Endodermal cell (in vitro differentiated cells): ENCODE data around the gene BRF1. TPM values are rescaled to one million over a fixed set of nuclear protein-coding genes. Genes with fewer than 3 reads are reported as not detected.
A peak's percentile ranks its signal among the peaks of the same experiment; 100 is the strongest.

ENCODE experiments used
- DNase-seq: peaks from one replicate; pipeline ENCODE4 v3.0.0-alpha.2; 2017
- H3K27ac ChIP-seq: 2 replicates; pipeline ENCODE4 v1.5.1; 2013; ENCODE audit warnings: mild to moderate bottlenecking, low read depth, low read length, moderate library complexity
- H3K27me3 ChIP-seq: 2 replicates; pipeline ENCODE4 v1.6.1; 2013; ENCODE audit warnings: mild to moderate bottlenecking, low read length, moderate library complexity; ENCODE audit not compliant: insufficient read depth, control insufficient read depth, poor library complexity, severe bottlenecking
- H3K36me3 ChIP-seq: 2 replicates; pipeline ENCODE4 v1.7.0; 2013; ENCODE audit warnings: mild to moderate bottlenecking, low read length, moderate library complexity; ENCODE audit not compliant: control insufficient read depth, insufficient read depth
- H3K4me1 ChIP-seq: one replicate; pipeline ENCODE4 v1.7.0; 2013; ENCODE audit warnings: low read length; ENCODE audit not compliant: control insufficient read depth, insufficient read depth
- H3K4me3 ChIP-seq: 2 replicates; pipeline ENCODE4 v1.5.1; 2013; ENCODE audit warnings: mild to moderate bottlenecking, low read length, moderate library complexity
- H3K9ac ChIP-seq: 2 replicates; pipeline ENCODE4 v1.6.1; 2013; ENCODE audit warnings: mild to moderate bottlenecking, low read length, moderate library complexity; ENCODE audit not compliant: poor library complexity, severe bottlenecking; ENCODE audit errors: extremely low read depth
- H3K9me3 ChIP-seq: 2 replicates; pipeline ENCODE4 v1.6.1; 2013; ENCODE audit warnings: mild to moderate bottlenecking, low read length, moderate library complexity; ENCODE audit not compliant: control insufficient read depth
- H3K27ac Mint-ChIP-seq: 2 replicates; pipeline ENCODE4 v1.8.0; 2020; ENCODE audit warnings: mixed read lengths
- H3K27me3 Mint-ChIP-seq: 2 replicates; pipeline ENCODE4 v1.8.0; 2021; ENCODE audit warnings: mild to moderate bottlenecking, mixed read lengths; ENCODE audit not compliant: insufficient read depth
- H3K36me3 Mint-ChIP-seq: 2 replicates; pipeline ENCODE4 v1.8.0; 2020; ENCODE audit warnings: low read depth, mixed read lengths
- H3K4me1 Mint-ChIP-seq: 2 replicates; pipeline ENCODE4 v1.8.0; 2020; ENCODE audit warnings: mixed read lengths
- H3K4me3 Mint-ChIP-seq: 2 replicates; pipeline ENCODE4 v1.8.0; 2020; ENCODE audit warnings: mild to moderate bottlenecking, moderate library complexity, mixed read lengths
- H3K9me3 Mint-ChIP-seq: 2 replicates; pipeline ENCODE4 v1.8.0; 2020; ENCODE audit warnings: mild to moderate bottlenecking, mixed read lengths
- CTCF ChIP-seq: fragments of 200-600 bp; sonication (generic); conservative IDR thresholded peaks from 2 replicates; pipeline ENCODE4 v1.5.0; 2021; ENCODE audit warnings: antibody characterized with exemption, mild to moderate bottlenecking
- WGBS, 2 experiments: methylation state at CpG; one replicate each; pipeline versions ENCODE4 v1.1.5 to v1.1.7; 2013; ENCODE audit warnings: missing lambda C conversion rate in 2 of 2, mixed read lengths in 1 of 2; ENCODE audit not compliant: insufficient coverage in 1 of 2, insufficient read length in 1 of 2; 5-methylcytosine and 5-hydroxymethylcytosine counted together
- total RNA-seq, 2 donors: library from RNA; stranded (reverse); fragmentation: NEBNext Ultra II Directional in 1 of 2; extraction: Animal tissue kit (Norgen Biotek cat#: 25700) in 1 of 2; gene quantifications; 2 replicates in 1 of 2; 3 replicates in 1 of 2; pipeline ENCODE4 v1.2.1, GENCODE V29; 2021

The BRF1 gene
- total RNA-seq, 2 donors from 2014 or later, result 37.0 to 44.5 TPM

- no peaks in the 10 kb centered on the region for H3K27me3 ChIP-seq
- TF ChIP-seq CTCF, result no peak
- H3K4me3 ChIP-seq, result peak overlapping the region; percentile 91
- no peak overlapping the region for H3K27ac Mint-ChIP-seq
- H3K4me1 ChIP-seq, result peaks cover 8% of the 10 kb centered on the region
- H3K27ac ChIP-seq, result no peak overlapping the region
- H3K9ac ChIP-seq, result no peak overlapping the region
- peaks cover 15% of the 10 kb centered on the region for H3K4me1 Mint-ChIP-seq
- peaks cover 2% of the 10 kb centered on the region for H3K27me3 Mint-ChIP-seq
- WGBS, 2 experiments, result 1 to 3% methylated on average over 49 to 54 of the region's 54 CpGs
- no peaks in the 10 kb centered on the region for H3K9me3 ChIP-seq
- peak; percentile 83 for DNase-seq
- no peaks in the 10 kb centered on the region for H3K36me3 ChIP-seq
- peaks cover 9% of the 10 kb centered on the region for H3K36me3 Mint-ChIP-seq
- H3K9me3 Mint-ChIP-seq, result no peaks in the 10 kb centered on the region
- peak overlapping the region; percentile 78 for H3K4me3 Mint-ChIP-seq
These were observed 14.5 kb upstream of the BRF1 start for GRCh38 chr14:105315211-105315721.

DNA sequence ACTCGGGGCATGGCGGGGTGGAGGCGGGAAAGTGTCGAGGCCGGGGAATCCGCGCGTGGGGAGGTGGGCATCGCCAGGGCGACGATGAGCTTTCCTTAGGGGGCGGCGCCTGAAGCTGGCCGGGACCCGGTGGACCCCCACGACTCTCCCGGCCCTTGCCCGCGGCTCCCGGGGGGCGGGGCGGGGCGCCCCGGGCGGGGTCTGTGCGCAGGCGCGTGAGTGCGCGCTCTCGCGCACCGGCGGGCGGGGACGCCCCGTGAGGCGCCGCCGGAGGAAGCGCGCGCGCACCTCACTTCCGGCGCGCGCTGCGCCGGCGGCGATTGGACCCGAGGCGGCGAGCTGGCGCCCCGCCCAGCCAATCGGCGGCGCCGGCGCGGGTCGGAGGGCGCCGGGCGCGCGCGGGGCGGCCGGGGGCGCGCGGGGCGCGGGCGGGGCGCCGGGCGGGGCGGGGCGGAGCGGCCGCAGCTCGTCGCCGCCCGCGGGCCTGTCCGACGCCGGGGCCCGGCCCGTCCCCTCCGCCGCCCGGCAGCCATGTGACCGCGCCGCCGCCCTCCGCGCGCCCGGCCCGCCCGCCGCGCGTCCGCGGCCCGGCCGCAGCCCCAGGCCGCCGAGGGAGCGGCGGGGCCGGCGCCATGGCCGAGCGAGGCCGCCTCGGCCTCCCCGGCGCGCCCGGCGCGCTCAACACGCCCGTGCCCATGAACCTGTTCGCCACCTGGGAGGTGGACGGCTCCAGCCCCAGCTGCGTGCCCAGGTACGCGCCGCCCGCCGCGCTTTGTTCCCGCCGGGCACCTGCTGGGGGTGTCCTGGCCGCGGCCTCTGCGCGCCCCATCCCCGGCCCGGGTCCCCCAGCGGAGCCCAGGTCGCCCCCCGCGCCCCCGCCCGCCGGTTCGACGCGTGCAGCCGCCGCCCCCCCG, 13.7 kb upstream of the BRF1 start, which contains the start of gene PACS2:
Gene PACS2, plus strand, starts transcription at position 462 of the 914 bp plus-strand sequence. Its CDS starts 171 bp downstream, at position 633.
- Histone ChIP-seq H3K4me3 (peak within 1 kb of the TSS; percentile 91), H3K27ac (peak within 1 kb of the TSS; percentile 44), H3K36me3 (no peaks in the 10 kb centered on the region), H3K27me3 (no peaks in the 10 kb centered on the region), H3K9me3 (no peaks in the 10 kb centered on the region), H3K4me1 (peaks cover 8% of the 10 kb centered on the region), H3K9ac (peak within 1 kb of the TSS; percentile 11)
- Mint-ChIP-seq H3K27ac (no peak within 1 kb of the TSS), H3K27me3 (peaks cover 2% of the 10 kb centered on the region), H3K9me3 (no peaks in the 10 kb centered on the region), H3K4me1 (peaks cover 15% of the 10 kb centered on the region), H3K36me3 (peaks cover 8% of the 10 kb centered on the region), H3K4me3 (peak within 1 kb of the TSS; percentile 78)
- 0% methylated on average over 3 to 159 of the region's 163 CpGs for WGBS, 2 experiments
- TF ChIP-seq CTCF, result no peak
- peak; percentile 84 for DNase-seq

GRCh38 chr14:105313381-105314286, 12.8 kb upstream of the BRF1 start:
- Mint-ChIP-seq H3K27me3 (peaks cover 2% of the 10 kb centered on the region), H3K4me1 (peaks cover 15% of the 10 kb centered on the region), H3K27ac (no peak overlapping the region), H3K9me3 (no peaks in the 10 kb centered on the region), H3K36me3 (peaks cover 3% of the 10 kb centered on the region), H3K4me3 (peak overlapping the region; percentile 52)
- 33 to 85% methylated on average over 14 to 48 of the region's 48 CpGs for WGBS, 2 experiments
- peaks cover 8% of the 10 kb centered on the region for H3K4me1 ChIP-seq
- H3K9me3 ChIP-seq, result no peaks in the 10 kb centered on the region
- no peak for TF ChIP-seq CTCF
- no peak for DNase-seq
- peak overlapping the region; percentile 64 for H3K4me3 ChIP-seq
- peak overlapping the region; percentile 44 for H3K27ac ChIP-seq
- no peaks in the 10 kb centered on the region for H3K36me3 ChIP-seq
- peak overlapping the region; percentile 11 for H3K9ac ChIP-seq
- no peaks in the 10 kb centered on the region for H3K27me3 ChIP-seq
